GM12878 (cell line): Measurements from ENCODE around the gene NRXN3. TPM values are rescaled to one million over a fixed set of nuclear protein-coding genes. Genes with fewer than 3 reads are reported as not detected.
"Not testable (repeated sequence)": the region's sequence is repeated elsewhere in the genome, so short reads cannot be mapped to it uniquely, and the experiment has no call there.

Experiments used
- ATAC-seq: fragments of 200-7000 bp; cut with Tn5 transposase; 3 replicates; pipeline ENCODE4 v1.9.1; 2020; ENCODE audit warnings: mild to moderate bottlenecking, moderate library complexity
- BruUV-seq: library from RNA; stranded (reverse); fragments of 400-500 nt; replicated peaks from 2 replicates; lab custom pipeline; 2021; lab: Mats Ljungman, UMichigan
- CTCF ChIA-PET: fragments of 300-600 bp; sonication (Branson Sonifier 250); formaldehyde crosslinking; extraction: SDS; loops from one replicate; lab custom pipeline; 2021; ENCODE audit warnings: inconsistent platforms; lab: Yijun Ruan, JAX
- POLR2A ChIA-PET: fragments of 350-600 bp; formaldehyde crosslinking; extraction: SDS; loops from one replicate; lab custom pipeline; 2021; ENCODE audit warnings: inconsistent platforms; lab: Charles Lee
- RAD21 ChIA-PET: fragments of 300-600 bp; sonication (Branson Sonifier 250); formaldehyde crosslinking; loops from one replicate; lab custom pipeline; 2023; ENCODE audit warnings: antibody characterized with exemption; ENCODE audit not compliant: unreplicated experiment; lab: Charles Lee
- SMC1A ChIA-PET: fragments of 300-600 bp; sonication (Branson Sonifier 250); formaldehyde crosslinking; loops from one replicate; lab custom pipeline; 2023; ENCODE audit not compliant: unreplicated experiment, uncharacterized antibody; lab: Charles Lee
- DNase-seq: peaks from one replicate; pipeline ENCODE4 v3.0.0-alpha.2; 2011; ENCODE audit warnings: low read depth, low spot score
- FAIRE-seq: peaks from 3 replicates; lab custom pipeline; 2011; peaks lifted over from hg19 to GRCh38; lab: Jason Lieb, UNC
- H2AFZ ChIP-seq: 2 replicates; pipeline ENCODE4 v1.6.0; 2011; ENCODE audit warnings: low read depth, low read length, control low read depth; ENCODE audit not compliant: control insufficient read depth
- H3K27ac ChIP-seq: 2 replicates; pipeline ENCODE4 v1.5.1; 2011; ENCODE audit warnings: control low read depth; ENCODE audit not compliant: control insufficient read depth, insufficient read depth
- H3K27me3 ChIP-seq, 2 experiments: replicated peaks in 1 of 2; 2 replicates each; pipeline versions ENCODE4 v1.6.0 to v1.6.1; 2011; ENCODE audit warnings: low read length in 1 of 2; ENCODE audit not compliant: control insufficient read depth in 2 of 2, insufficient read depth in 2 of 2
- H3K36me3 ChIP-seq, 2 experiments: 2 replicates each; pipeline ENCODE4 v1.5.1; 2011; ENCODE audit warnings: low read length in 1 of 2; ENCODE audit not compliant: control insufficient read depth in 2 of 2, insufficient read depth in 2 of 2
- H3K4me1 ChIP-seq: 2 replicates; pipeline ENCODE4 v1.6.1; 2011; ENCODE audit warnings: mild to moderate bottlenecking, low read length, moderate library complexity, mixed read lengths; ENCODE audit not compliant: control insufficient read depth, insufficient read depth
- H3K4me2 ChIP-seq: 2 replicates; pipeline ENCODE4 v1.6.0; 2011; ENCODE audit warnings: control low read depth; ENCODE audit not compliant: control insufficient read depth, insufficient read depth
- H3K4me3 ChIP-seq: fragments of 200-600 bp; sonication (generic); 2 replicates; pipeline ENCODE4 v1.5.1; 2016
- H3K79me2 ChIP-seq: 2 replicates; pipeline ENCODE4 v1.6.0; 2011; ENCODE audit warnings: low read length; ENCODE audit not compliant: control insufficient read depth, insufficient read depth
- H3K9ac ChIP-seq: 2 replicates; pipeline ENCODE4 v1.8.0; 2011; ENCODE audit warnings: low read length, control low read depth, mixed read lengths; ENCODE audit not compliant: control insufficient read depth, insufficient read depth
- H3K9me3 ChIP-seq: replicated peaks from 3 replicates; pipeline ENCODE4 v1.5.1; 2011; ENCODE audit warnings: mild to moderate bottlenecking, low read length; ENCODE audit not compliant: control insufficient read depth, insufficient read depth
- H4K20me1 ChIP-seq: 2 replicates; pipeline ENCODE4 v1.6.0; 2011; ENCODE audit not compliant: control insufficient read depth, insufficient read depth
- MEF2A ChIP-seq: IDR thresholded peaks from 2 replicates; pipeline ENCODE4 v1.6.1; 2011; ENCODE audit warnings: low read depth, mild to moderate bottlenecking, low read length, moderate library complexity; ENCODE audit not compliant: insufficient read depth
- NFYB ChIP-seq: IDR thresholded peaks from 2 replicates; pipeline ENCODE4 v1.6.1; 2011; ENCODE audit warnings: low read depth, mild to moderate bottlenecking, low read length, improper control_type of control experiment, moderate library complexity; ENCODE audit not compliant: insufficient read depth
- NRF1 ChIP-seq: conservative IDR thresholded peaks from 2 replicates; pipeline ENCODE4 v1.6.1; 2011; ENCODE audit warnings: mild to moderate bottlenecking, low read depth, low read length, improper control_type of control experiment
- RAD21 ChIP-seq: IDR thresholded peaks from 2 replicates; pipeline ENCODE4 v1.6.1; 2011; ENCODE audit warnings: mild to moderate bottlenecking, low read depth, low read length, moderate library complexity; ENCODE audit not compliant: insufficient read depth
- YY1 ChIP-seq: IDR thresholded peaks from 2 replicates; pipeline ENCODE4 v1.6.1; 2011; ENCODE audit warnings: low read depth, mild to moderate bottlenecking, low read length
- WGBS: methylation state at CpG from one replicate; pipeline ENCODE4 v1.1.6; 2016; ENCODE audit warnings: low lambda C conversion rate; ENCODE audit not compliant: insufficient replicate concordance, insufficient coverage; ENCODE audit errors: missing lambda C conversion rate; 5-methylcytosine and 5-hydroxymethylcytosine counted together
- in situ Hi-C: fragments of 300-500 bp; cut with MboI; formaldehyde crosslinking; loops from 9 replicates; pipeline ENCODE4 v1.14.3; 2018; ENCODE audit warnings: mixed read lengths
- intact Hi-C: fragments of 100-400 bp; cut with micrococcal nuclease; formaldehyde crosslinking; loops from one replicate; pipeline ENCODE4 v1.14.2; 2022; ENCODE audit not compliant: unreplicated experiment
- polyA plus RNA-seq, 11 experiments: library from polyadenylated mRNA; depleted of rRNA in 4 of 11; unstranded in 6 of 11; stranded (reverse) in 5 of 11; fragments of >200 nt; fragmentation: Nextera tagmentation in 4 of 11; fragmentation: Illumina TruSeq in 1 of 11; extraction: Ambion mirVana in 4 of 11; extraction: Trizol in 1 of 11; gene quantifications; 1 replicate in 1 of 11; 2 replicates in 10 of 11; pipeline versions ENCODE4 v1.2.1 to v1.2.3, GENCODE V29; 2011 to 2016; ENCODE audit warnings: inconsistent platforms in 2 of 11, missing spikeins in 2 of 11, low read depth in 1 of 11
- total RNA-seq, 4 experiments: library from RNA; depleted of rRNA in 3 of 4; stranded (reverse); fragments of >200 nt in 3 of 4; fragmentation: Illumina TruSeq in 1 of 4; extraction: Trizol in 1 of 4; gene quantifications; 2 replicates each; pipeline versions ENCODE4 v1.2.1 to v1.2.3, GENCODE V29; 2013 to 2021
- TF ChIP-seq, protein P1 (sequence below): IDR thresholded peaks from 2 replicates; pipeline ENCODE4 v1.6.1; 2012; ENCODE audit warnings: low read length, inconsistent platforms

Gene NRXN3
- total and polyA plus RNA-seq, 10 of the 15 experiments (the other 5 are each of a cell fraction or from before 2014, with no cell fraction given) = 0.52 to 3.3 (median 1.4) TPM

DNA sequence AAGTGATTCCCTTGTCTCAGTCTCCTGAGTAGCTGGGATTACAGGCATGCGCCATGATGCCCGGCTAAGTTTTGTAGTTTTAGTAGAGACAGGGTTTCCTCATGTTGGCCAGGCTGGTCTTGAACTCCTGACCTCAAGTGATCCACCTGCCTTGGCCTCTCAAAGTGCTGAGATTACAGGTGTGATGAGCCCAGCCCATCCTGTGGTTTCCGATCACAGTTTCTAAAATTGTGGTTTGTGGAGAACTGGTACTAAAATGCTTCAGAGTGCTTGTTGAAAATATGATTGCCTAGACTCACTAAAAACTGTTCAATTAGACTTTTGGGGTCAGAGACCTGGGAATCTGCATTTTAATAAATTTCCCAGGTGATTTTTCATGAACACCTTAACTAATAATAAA is 267.3 kb downstream of the NRXN3 start:
- SMC1A ChIA-PET, BruUV-seq, H3K9ac ChIP-seq, in situ Hi-C loops, POLR2A ChIA-PET, DNase-seq, H3K4me3 ChIP-seq, H3K9me3 ChIP-seq, H3K27me3 ChIP-seq, ATAC-seq, H3K27ac ChIP-seq, H3K79me2 ChIP-seq, CTCF ChIA-PET, H3K4me2 ChIP-seq, intact Hi-C loops, H3K4me1 ChIP-seq, FAIRE-seq, H4K20me1 ChIP-seq, RAD21 ChIA-PET, H3K36me3 ChIP-seq, H2AFZ ChIP-seq: not testable (repeated sequence)
- 47% methylated on average over 3 of the region's 3 CpGs for WGBS

DNA sequence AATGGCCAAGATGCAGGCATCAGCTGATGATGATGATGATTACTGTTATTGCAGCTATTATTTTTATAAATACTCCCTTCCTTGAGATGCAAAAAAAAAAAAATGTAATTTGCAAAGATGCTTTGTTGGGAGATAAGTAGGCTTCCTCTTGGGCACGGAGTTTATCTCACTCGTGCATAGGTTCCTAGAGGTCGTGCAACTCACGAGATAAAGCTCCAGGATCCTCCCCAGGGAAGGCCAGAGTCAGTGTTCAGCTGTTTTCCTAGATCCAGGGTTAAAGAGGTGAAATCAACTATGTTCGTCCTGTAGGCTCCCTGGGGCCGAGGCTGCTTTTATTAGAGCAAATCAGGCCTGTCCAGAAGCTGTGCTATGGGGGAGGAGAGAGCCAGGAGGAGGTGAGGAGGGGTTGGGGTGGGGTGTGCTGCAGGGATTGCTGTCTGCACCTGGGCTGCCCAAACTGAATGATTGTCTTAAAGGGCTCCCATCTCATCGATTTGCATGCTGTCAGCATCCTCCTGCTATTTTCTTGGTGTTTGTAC is 270.3 kb downstream of the NRXN3 start:
- in situ Hi-C loops = no loop called here
- no peaks in the 10 kb centered on the region for H3K79me2 ChIP-seq
- H3K4me3 ChIP-seq = no peak overlapping the region
- ChIA-PET RAD21 (no interaction called here), CTCF (no interaction called here), SMC1A (no interaction called here), POLR2A (no interaction called here)
- DNase-seq (no peak), FAIRE-seq (no peak), ATAC-seq (no peak)
- H4K20me1 ChIP-seq = no peaks in the 10 kb centered on the region
- H2AFZ ChIP-seq = no peak overlapping the region
- no peaks in the 10 kb centered on the region; the same call in 1 of the 2 replicates for H3K4me1 ChIP-seq
- H3K27ac ChIP-seq = no peak overlapping the region
- H3K9ac ChIP-seq = no peak overlapping the region
- intact Hi-C loops = no loop called here
- H3K9me3 ChIP-seq = no peaks in the 10 kb centered on the region; the same call in 2 of the 3 replicates
- H3K27me3 ChIP-seq = no peaks in the 10 kb centered on the region; a peak in 1 of 4 replicates
- H3K4me2 ChIP-seq = no peak overlapping the region
- no TSS peak for BruUV-seq
- H3K36me3 ChIP-seq = no peaks in the 10 kb centered on the region
- TF ChIP-seq NFYB (no peak), YY1 (no peak), MEF2A (no peak), NRF1 (no peak), RAD21 (no peak)
- TF ChIP-seq, protein P1, sequence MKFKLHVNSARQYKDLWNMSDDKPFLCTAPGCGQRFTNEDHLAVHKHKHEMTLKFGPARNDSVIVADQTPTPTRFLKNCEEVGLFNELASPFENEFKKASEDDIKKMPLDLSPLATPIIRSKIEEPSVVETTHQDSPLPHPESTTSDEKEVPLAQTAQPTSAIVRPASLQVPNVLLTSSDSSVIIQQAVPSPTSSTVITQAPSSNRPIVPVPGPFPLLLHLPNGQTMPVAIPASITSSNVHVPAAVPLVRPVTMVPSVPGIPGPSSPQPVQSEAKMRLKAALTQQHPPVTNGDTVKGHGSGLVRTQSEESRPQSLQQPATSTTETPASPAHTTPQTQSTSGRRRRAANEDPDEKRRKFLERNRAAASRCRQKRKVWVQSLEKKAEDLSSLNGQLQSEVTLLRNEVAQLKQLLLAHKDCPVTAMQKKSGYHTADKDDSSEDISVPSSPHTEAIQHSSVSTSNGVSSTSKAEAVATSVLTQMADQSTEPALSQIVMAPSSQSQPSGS = no peak
- WGBS = 0% methylated on average over 7 of the region's 7 CpGs
